Suprapubic skin (tissue), 4 donors: ENCODE results near the gene IRF2BPL. TPM values are rescaled to one million over a fixed set of nuclear protein-coding genes. Genes with fewer than 3 reads are reported as not detected.

Experiments used
- DNase-seq, 2 donors: peaks; one replicate each; pipeline ENCODE4 v3.0.0-alpha.2; 2019; ENCODE audit warnings: low spot score in 2 of 2
- H3K27ac ChIP-seq: fragments of 200-600 bp; sonication (generic); one replicate; pipeline ENCODE4 v1.5.1; 2019
- H3K27me3 ChIP-seq: fragments of 200-600 bp; sonication (generic); one replicate; pipeline ENCODE4 v1.5.1; 2019
- H3K36me3 ChIP-seq: fragments of 200-600 bp; sonication (generic); one replicate; pipeline ENCODE4 v1.5.1; 2019
- H3K4me1 ChIP-seq: fragments of 200-600 bp; sonication (generic); one replicate; pipeline ENCODE4 v1.5.1; 2019
- H3K4me3 ChIP-seq: fragments of 200-600 bp; sonication (generic); one replicate; pipeline ENCODE4 v1.5.1; 2019; ENCODE audit warnings: mild to moderate bottlenecking
- H3K9me3 ChIP-seq: fragments of 200-600 bp; sonication (generic); one replicate; pipeline ENCODE4 v1.5.1; 2019
- EP300 ChIP-seq: sonication (generic); formaldehyde crosslinking; IDR thresholded peaks from one replicate; pipeline ENCODE4 v1.6.1; 2017; ENCODE audit warnings: antibody characterized with exemption
- POLR2A ChIP-seq, 2 donors: fragments of 450-650 bp; IDR thresholded peaks; one replicate each; pipeline ENCODE4 v1.6.1; 2017; ENCODE audit warnings: antibody characterized with exemption in 2 of 2, mild to moderate bottlenecking in 2 of 2, moderate library complexity in 2 of 2
- POLR2AphosphoS5 ChIP-seq, 3 donors: sonication (generic); formaldehyde crosslinking; IDR thresholded peaks; one replicate each; pipeline ENCODE4 v1.6.1; 2017; ENCODE audit warnings: antibody characterized with exemption in 3 of 3
- WGBS: methylation state at CpG from one replicate; pipeline ENCODE4 v1.1.5; 2018; 5-methylcytosine and 5-hydroxymethylcytosine counted together
- total RNA-seq, 4 donors: library from RNA; depleted of rRNA; stranded (reverse); fragments of >200 nt; gene quantifications; one replicate each; pipeline ENCODE4 v1.1.0, GENCODE V29; 2016
- TF ChIP-seq, protein P1 (sequence below), 2 donors: fragments of 200-600 bp in 1 of 2; fragments of 450-650 bp in 1 of 2; sonication (generic) in 1 of 2; IDR thresholded peaks; one replicate each; pipeline ENCODE4 v1.5.1; 2016 to 2019; ENCODE audit warnings: antibody characterized with exemption in 2 of 2, mild to moderate bottlenecking in 1 of 2, moderate library complexity in 1 of 2

Gene IRF2BPL
- total RNA-seq, 4 donors from 2014 or later, result 44.7 to 72.7 (median 65.6) TPM

DNA sequence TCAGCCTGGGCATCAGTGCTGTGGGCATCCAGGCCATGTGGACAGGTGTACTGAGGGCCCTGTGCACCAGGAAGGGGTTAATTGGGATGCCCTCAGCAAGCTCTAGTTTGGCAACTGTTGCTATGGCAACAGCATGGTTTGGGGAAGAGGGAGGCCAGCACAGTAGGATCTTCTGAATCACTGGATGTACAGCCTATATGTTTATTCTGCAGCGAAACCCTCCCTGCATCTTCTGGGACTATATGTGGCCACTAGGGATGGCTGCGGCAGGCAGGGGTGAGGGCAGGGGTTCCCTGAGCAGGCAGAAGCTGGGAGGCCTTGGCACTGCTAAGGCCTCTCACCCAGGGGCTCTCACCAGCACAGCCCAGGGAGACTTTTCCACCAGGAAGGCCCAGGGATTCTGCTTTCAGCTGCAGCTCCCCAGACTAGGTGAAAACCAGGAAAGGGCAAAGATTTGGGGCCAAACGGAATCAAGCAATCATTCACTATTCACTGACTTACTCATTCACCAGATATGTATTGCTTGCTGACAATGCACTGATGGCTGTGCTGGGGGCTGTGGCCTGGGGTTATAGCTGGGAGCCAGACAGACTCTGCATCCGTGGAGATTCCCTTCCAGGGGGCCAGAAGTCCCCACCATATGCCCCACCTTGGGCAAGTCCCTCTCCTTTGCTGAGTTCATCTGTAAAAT lies 42.8 kb downstream of the IRF2BPL start:
- Histone ChIP-seq H3K4me3 (no peak overlapping the region), H3K27ac (no peak overlapping the region), H3K4me1 (no peaks in the 10 kb centered on the region), H3K36me3 (no peaks in the 10 kb centered on the region), H3K9me3 (no peaks in the 10 kb centered on the region), H3K27me3 (no peaks in the 10 kb centered on the region)
- TF ChIP-seq EP300 (no peak), POLR2AphosphoS5 (IDR thresholded peaks at IDR 0.05) (no peak)
- WGBS, result 86% methylated on average over 4 of the region's 4 CpGs
- DNase-seq, result no peak

- Histone ChIP-seq H3K27ac (no peak overlapping the region), H3K9me3 (no peaks in the 10 kb centered on the region), H3K36me3 (no peaks in the 10 kb centered on the region), H3K4me3 (no peak overlapping the region), H3K27me3 (no peaks in the 10 kb centered on the region), H3K4me1 (no peaks in the 10 kb centered on the region)
- DNase-seq, result no peak
- TF ChIP-seq POLR2AphosphoS5 (IDR thresholded peaks at IDR 0.05) (no peak), POLR2A (IDR thresholded peaks at IDR 0.05) (no peak)
- TF ChIP-seq, protein P1, sequence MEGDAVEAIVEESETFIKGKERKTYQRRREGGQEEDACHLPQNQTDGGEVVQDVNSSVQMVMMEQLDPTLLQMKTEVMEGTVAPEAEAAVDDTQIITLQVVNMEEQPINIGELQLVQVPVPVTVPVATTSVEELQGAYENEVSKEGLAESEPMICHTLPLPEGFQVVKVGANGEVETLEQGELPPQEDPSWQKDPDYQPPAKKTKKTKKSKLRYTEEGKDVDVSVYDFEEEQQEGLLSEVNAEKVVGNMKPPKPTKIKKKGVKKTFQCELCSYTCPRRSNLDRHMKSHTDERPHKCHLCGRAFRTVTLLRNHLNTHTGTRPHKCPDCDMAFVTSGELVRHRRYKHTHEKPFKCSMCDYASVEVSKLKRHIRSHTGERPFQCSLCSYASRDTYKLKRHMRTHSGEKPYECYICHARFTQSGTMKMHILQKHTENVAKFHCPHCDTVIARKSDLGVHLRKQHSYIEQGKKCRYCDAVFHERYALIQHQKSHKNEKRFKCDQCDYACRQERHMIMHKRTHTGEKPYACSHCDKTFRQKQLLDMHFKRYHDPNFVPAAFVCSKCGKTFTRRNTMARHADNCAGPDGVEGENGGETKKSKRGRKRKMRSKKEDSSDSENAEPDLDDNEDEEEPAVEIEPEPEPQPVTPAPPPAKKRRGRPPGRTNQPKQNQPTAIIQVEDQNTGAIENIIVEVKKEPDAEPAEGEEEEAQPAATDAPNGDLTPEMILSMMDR (IDR thresholded peaks at IDR 0.05), result no peak
- 82% methylated on average over 6 of the region's 6 CpGs for WGBS
Observed at GRCh38 chr14:76984787-76985375, 43.6 kb downstream of the IRF2BPL start.

GRCh38 chr14:76984297-76984696 lies 44.2 kb downstream of the IRF2BPL start:
- Histone ChIP-seq H3K9me3 (no peaks in the 10 kb centered on the region), H3K36me3 (no peaks in the 10 kb centered on the region), H3K27me3 (no peaks in the 10 kb centered on the region), H3K27ac (no peak overlapping the region), H3K4me1 (no peaks in the 10 kb centered on the region), H3K4me3 (no peak overlapping the region)
- TF ChIP-seq EP300 (no peak), POLR2AphosphoS5 (IDR thresholded peaks at IDR 0.05) (no peak), POLR2A (IDR thresholded peaks at IDR 0.05) (no peak)
- TF ChIP-seq, protein P1 (IDR thresholded peaks at IDR 0.05), result no peak
- DNase-seq, result no peak
- 70% methylated on average over 4 of the region's 4 CpGs for WGBS

DNA sequence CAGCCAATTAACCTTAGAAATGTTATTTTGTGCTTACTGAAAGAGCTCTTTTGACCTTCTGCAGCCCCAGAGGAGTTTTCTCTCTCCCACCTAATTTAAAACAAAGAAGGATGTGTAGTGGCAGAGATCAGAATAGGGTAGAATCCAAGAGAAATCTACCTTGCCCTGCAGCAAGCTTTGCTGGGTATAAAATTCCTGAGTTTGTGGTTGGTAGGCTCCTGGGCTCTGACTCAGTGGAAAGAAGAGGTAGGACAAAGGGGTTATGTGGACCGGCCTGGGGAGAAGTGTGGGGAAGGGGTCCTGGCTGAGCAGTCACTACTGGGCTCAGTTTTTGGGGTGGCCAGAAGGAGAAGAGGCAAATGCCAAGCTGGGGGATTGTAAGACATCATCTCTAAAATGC lies 46.8 kb downstream of the IRF2BPL start:
- Histone ChIP-seq H3K27ac (no peak overlapping the region), H3K4me3 (no peak overlapping the region), H3K4me1 (peaks cover 13% of the 10 kb centered on the region), H3K27me3 (no peaks in the 10 kb centered on the region), H3K9me3 (no peaks in the 10 kb centered on the region), H3K36me3 (no peaks in the 10 kb centered on the region)
- TF ChIP-seq POLR2A (IDR thresholded peaks at IDR 0.05) (no peak), EP300 (no peak), POLR2AphosphoS5 (IDR thresholded peaks at IDR 0.05) (no peak)
- no peak for DNase-seq
- 100% methylated on average over 1 of the region's 1 CpG for WGBS

DNA sequence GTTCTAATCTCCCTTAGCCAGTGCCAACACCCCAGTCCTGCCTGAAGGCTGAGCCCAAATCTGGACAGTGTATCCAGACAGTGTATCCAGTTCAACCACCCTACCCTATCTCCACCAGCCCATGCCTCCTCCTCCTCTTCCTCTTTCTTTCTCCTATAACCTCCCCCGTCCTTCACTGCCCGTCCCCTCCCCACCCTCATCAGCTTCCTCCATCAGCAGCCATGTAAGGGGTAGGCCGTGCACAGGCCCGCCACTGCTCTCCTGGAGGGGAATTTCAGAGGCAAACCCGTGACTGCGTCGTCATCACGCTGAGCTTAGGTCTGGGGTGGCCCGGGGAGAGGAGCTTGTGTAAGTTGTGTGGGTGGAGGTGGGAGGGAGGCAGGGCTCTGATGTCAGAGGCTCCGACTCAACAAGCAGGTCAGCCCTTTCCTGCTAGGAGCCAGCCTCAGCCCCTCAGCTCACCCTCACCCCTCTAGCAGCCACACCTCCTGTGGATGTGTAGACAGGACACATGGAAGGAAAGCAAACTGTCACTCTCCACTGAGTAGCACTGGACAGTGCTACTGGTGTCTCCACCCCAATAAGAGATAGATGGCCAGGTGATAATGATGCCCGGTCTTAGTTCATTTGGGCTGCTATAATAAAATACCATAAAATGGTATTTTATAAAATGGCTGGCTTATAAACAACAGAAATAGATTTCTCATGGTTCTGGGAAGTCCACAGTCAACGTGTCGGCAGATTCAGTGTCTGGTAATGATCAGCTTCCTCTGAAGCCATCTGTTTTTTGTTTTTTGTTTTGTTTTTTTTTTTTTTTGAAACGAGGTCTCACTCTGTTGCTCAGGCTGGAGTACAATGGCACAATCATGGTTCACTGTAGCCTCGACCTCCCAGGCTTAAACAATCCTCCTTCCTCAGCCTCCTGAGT lies 50.5 kb downstream of the IRF2BPL start:
- H3K9me3 ChIP-seq, result no peaks in the 10 kb centered on the region
- H3K27me3 ChIP-seq, result no peaks in the 10 kb centered on the region
- no peak for TF ChIP-seq EP300
- no peak for TF ChIP-seq POLR2AphosphoS5 (IDR thresholded peaks at IDR 0.05)
- peak; percentile 86 to 88 for DNase-seq
- no peaks in the 10 kb centered on the region for H3K36me3 ChIP-seq
- no peak overlapping the region for H3K4me3 ChIP-seq
- H3K4me1 ChIP-seq, result peaks cover 19% of the 10 kb centered on the region
- 53% methylated on average over 15 of the region's 15 CpGs for WGBS
- H3K27ac ChIP-seq, result peak overlapping the region; percentile 10

DNA sequence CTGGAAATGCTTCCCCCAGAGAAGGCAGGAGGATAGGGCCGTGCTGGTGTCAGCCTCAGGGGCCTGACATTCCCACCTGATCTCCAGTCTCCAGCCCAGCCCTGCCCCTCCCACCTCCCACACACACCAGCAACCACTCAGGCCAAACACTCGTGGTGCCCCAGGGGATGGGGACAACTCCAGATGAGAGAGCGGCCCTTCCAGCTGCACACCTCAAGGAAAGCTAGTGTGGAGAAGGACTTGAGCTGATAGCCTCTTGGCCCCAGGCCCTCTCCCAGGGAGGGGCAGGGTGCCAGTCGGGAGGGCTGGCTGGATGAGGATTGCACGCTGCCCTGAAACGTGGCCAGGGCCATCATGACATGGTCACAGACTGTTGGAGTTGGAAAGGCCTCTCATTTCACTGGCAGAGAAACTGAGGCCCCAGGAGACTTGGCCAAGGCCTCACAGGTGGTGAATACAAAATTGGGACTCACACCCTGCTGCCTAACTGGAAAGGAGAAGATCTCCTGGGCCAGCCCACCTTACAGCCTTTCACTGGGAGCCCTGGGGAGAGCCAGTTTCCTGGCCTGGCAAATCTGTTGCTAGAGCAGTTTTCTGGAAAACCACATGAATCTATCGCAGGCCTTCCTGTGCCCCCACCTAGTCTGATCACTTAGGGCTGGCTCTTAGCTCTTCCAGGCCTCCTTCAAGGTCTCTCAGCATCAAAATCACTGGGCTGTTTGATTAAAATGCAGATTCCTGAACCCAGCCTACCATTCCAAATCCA lies 52.1 kb downstream of the IRF2BPL start:
- peaks cover 19% of the 10 kb centered on the region for H3K4me1 ChIP-seq
- DNase-seq, result no peak
- no peak overlapping the region for H3K4me3 ChIP-seq
- no peak overlapping the region for H3K27ac ChIP-seq
- no peaks in the 10 kb centered on the region for H3K9me3 ChIP-seq
- 48% methylated on average over 7 of the region's 7 CpGs for WGBS
- TF ChIP-seq, protein P1 (IDR thresholded peaks at IDR 0.05), result no peak
- TF ChIP-seq EP300 (no peak), POLR2AphosphoS5 (IDR thresholded peaks at IDR 0.05) (no peak), POLR2A (IDR thresholded peaks at IDR 0.05) (no peak)
- H3K36me3 ChIP-seq, result no peaks in the 10 kb centered on the region
- no peaks in the 10 kb centered on the region for H3K27me3 ChIP-seq
